Sigmoid colon (tissue), 7 donors: Measurements from ENCODE around the gene UBR2. TPM values are rescaled to one million over a fixed set of nuclear protein-coding genes. Genes with fewer than 3 reads are reported as not detected.
"Not testable (repeated sequence)": the region's sequence is repeated elsewhere in the genome, so short reads cannot be mapped to it uniquely, and the experiment has no call there.

Experiments used
- DNase-seq: peaks from one replicate; pipeline ENCODE4 v3.0.0-alpha.2; 2019
- H3K27ac ChIP-seq, 4 donors: fragments of 200-600 bp; sonication (generic); one replicate each; pipeline ENCODE4 v1.5.1; 2016 to 2019; ENCODE audit warnings: mild to moderate bottlenecking in 1 of 4
- H3K27me3 ChIP-seq, 3 donors: fragments of 200-600 bp; sonication (generic); one replicate each; pipeline ENCODE4 v1.5.1; 2019; ENCODE audit warnings: mild to moderate bottlenecking in 1 of 3
- H3K36me3 ChIP-seq, 4 donors: fragments of 200-600 bp; sonication (generic); one replicate each; pipeline ENCODE4 v1.5.1; 2016 to 2019
- H3K4me1 ChIP-seq, 4 donors: fragments of 200-600 bp; sonication (generic); one replicate each; pipeline ENCODE4 v1.5.1; 2017 to 2019
- H3K4me3 ChIP-seq, 4 donors: fragments of 200-600 bp; sonication (generic); one replicate each; pipeline ENCODE4 v1.5.1; 2017 to 2019; ENCODE audit warnings: mild to moderate bottlenecking in 2 of 4, moderate library complexity in 1 of 4
- H3K9me3 ChIP-seq, 4 donors: fragments of 200-600 bp in 3 of 4; sonication (generic) in 3 of 4; one replicate each; pipeline versions ENCODE4 v1.5.1 to v1.6.1; 2013 to 2019
- EP300 ChIP-seq, 4 donors: sonication (generic); formaldehyde crosslinking; IDR thresholded peaks; one replicate each; pipeline ENCODE4 v1.6.1; 2017; ENCODE audit warnings: antibody characterized with exemption in 4 of 4
- POLR2A ChIP-seq, 2 donors: fragments of 450-650 bp; IDR thresholded peaks; one replicate each; pipeline ENCODE4 v1.6.1; 2016; ENCODE audit warnings: antibody characterized with exemption in 2 of 2, mild to moderate bottlenecking in 2 of 2, moderate library complexity in 2 of 2
- POLR2AphosphoS5 ChIP-seq, 4 donors: sonication (generic); formaldehyde crosslinking; IDR thresholded peaks; one replicate each; pipeline ENCODE4 v1.6.1; 2017; ENCODE audit warnings: antibody characterized with exemption in 4 of 4
- WGBS, 2 donors: extraction: QIAGEN DNeasy Blood & Tissue Kit; methylation state at CpG; one replicate each; pipeline ENCODE4 v1.1.7; 2013; 5-methylcytosine and 5-hydroxymethylcytosine counted together
- intact Hi-C: fragments of 100-400 bp; cut with DNase I; formaldehyde crosslinking; loops from one replicate; pipeline ENCODE4 v1.15.1; 2023
- polyA plus RNA-seq, 3 donors: library from polyadenylated mRNA; stranded (reverse); fragments of 200-250 nt; gene quantifications; one replicate each; pipeline ENCODE4 v1.2.3, GENCODE V29; 2013
- total RNA-seq, 4 donors: library from RNA; depleted of rRNA; stranded (reverse); fragments of >200 nt; gene quantifications; one replicate each; pipeline ENCODE4 v1.1.0, GENCODE V29; 2016
- TF ChIP-seq, protein P1 (sequence below), 4 experiments: fragments of 450-650 bp in 3 of 4; fragments of 200-600 bp in 1 of 4; IDR thresholded peaks; one replicate each; pipeline ENCODE4 v1.5.1; 2016 to 2019; ENCODE audit warnings: antibody characterized with exemption in 4 of 4, mild to moderate bottlenecking in 3 of 4, moderate library complexity in 2 of 4
- donor health status: healthy with polysubstance abuse.
- donor health status: Bipolar disorder and iron deficiency.
- donor health status: healthy.

The UBR2 gene
- total and polyA plus RNA-seq, 7 donors = 6.6 to 34.3 (median 30.4) TPM

GRCh38 chr6:42599558-42599957 is 35.7 kb downstream of the UBR2 start:
- Histone ChIP-seq H3K36me3 (peaks cover 0 to 24% (median 0%) of the 10 kb centered on the region in 4 donors), H3K27ac (no peak overlapping the region), H3K4me1 (no peaks in the 10 kb centered on the region), H3K27me3 (no peaks in the 10 kb centered on the region), H3K4me3 (no peak overlapping the region), H3K9me3 (no peaks in the 10 kb centered on the region)
- DNase-seq = no peak
- TF ChIP-seq EP300 (IDR thresholded peaks at IDR 0.05) (no peak), POLR2A (IDR thresholded peaks at IDR 0.05) (no peak), POLR2AphosphoS5 (IDR thresholded peaks at IDR 0.05) (no peak)
- TF ChIP-seq, protein P1, sequence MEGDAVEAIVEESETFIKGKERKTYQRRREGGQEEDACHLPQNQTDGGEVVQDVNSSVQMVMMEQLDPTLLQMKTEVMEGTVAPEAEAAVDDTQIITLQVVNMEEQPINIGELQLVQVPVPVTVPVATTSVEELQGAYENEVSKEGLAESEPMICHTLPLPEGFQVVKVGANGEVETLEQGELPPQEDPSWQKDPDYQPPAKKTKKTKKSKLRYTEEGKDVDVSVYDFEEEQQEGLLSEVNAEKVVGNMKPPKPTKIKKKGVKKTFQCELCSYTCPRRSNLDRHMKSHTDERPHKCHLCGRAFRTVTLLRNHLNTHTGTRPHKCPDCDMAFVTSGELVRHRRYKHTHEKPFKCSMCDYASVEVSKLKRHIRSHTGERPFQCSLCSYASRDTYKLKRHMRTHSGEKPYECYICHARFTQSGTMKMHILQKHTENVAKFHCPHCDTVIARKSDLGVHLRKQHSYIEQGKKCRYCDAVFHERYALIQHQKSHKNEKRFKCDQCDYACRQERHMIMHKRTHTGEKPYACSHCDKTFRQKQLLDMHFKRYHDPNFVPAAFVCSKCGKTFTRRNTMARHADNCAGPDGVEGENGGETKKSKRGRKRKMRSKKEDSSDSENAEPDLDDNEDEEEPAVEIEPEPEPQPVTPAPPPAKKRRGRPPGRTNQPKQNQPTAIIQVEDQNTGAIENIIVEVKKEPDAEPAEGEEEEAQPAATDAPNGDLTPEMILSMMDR (IDR thresholded peaks at IDR 0.05) = no peak
- intact Hi-C loops = no loop called here
- 93 to 94% methylated on average over 3 of the region's 3 CpGs for WGBS, 2 donors

GRCh38 chr6:42604150-42604549 is 40.3 kb downstream of the UBR2 start:
- H3K9me3 ChIP-seq = no peaks in the 10 kb centered on the region
- no peaks in the 10 kb centered on the region for H3K4me1 ChIP-seq
- no peak for DNase-seq
- no peaks in the 10 kb centered on the region for H3K27me3 ChIP-seq
- H3K4me3 ChIP-seq = no peak overlapping the region
- H3K36me3 ChIP-seq = peaks cover 0 to 49% (median 3%) of the 10 kb centered on the region in 4 donors
- no peak overlapping the region for H3K27ac ChIP-seq
- intact Hi-C loops = no loop called here
- TF ChIP-seq POLR2AphosphoS5 (IDR thresholded peaks at IDR 0.05) (no peak), EP300 (IDR thresholded peaks at IDR 0.05) (no peak), POLR2A (IDR thresholded peaks at IDR 0.05) (no peak)
- TF ChIP-seq, protein P1 (IDR thresholded peaks at IDR 0.05) = no peak

DNA sequence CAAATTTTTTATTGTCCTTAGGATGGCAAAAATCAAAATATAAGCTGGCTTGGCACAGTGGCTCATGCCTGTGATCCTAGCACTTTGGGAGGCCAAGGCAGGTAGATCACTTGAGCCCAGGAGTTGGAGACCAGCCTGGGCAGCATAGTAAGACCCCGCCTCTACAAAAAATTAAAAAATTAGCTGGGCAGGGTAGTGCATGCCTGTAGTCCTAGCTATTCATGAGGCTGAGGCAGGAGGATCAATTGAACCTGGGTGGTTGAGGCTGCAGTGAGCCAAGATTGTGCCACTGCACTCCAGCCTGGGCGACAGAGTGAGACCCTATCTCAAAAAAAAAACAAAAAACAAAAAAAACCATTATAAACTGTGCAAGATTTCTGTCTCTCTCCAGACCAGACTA is 40.9 kb downstream of the UBR2 start:
- DNase-seq, intact Hi-C loops, H3K27ac ChIP-seq, H3K4me1 ChIP-seq, H3K9me3 ChIP-seq, H3K4me3 ChIP-seq, H3K27me3 ChIP-seq: not testable (repeated sequence)
- peaks cover 0 to 55% (median 5%) of the 10 kb centered on the region in 4 donors for H3K36me3 ChIP-seq
- 98 to 99% methylated on average over 2 of the region's 2 CpGs for WGBS, 2 donors

GRCh38 chr6:42610416-42610815 is 46.6 kb downstream of the UBR2 start:
- no peaks in the 10 kb centered on the region for H3K4me1 ChIP-seq
- 89 to 94% methylated on average over 3 of the region's 3 CpGs for WGBS, 2 donors
- no peak overlapping the region for H3K27ac ChIP-seq
- no peak for DNase-seq
- peaks cover 0 to 78% (median 8%) of the 10 kb centered on the region in 4 donors for H3K36me3 ChIP-seq
- H3K9me3 ChIP-seq = no peaks in the 10 kb centered on the region
- H3K27me3 ChIP-seq = no peaks in the 10 kb centered on the region
- TF ChIP-seq EP300 (IDR thresholded peaks at IDR 0.05) = no peak
- TF ChIP-seq, protein P1 (IDR thresholded peaks at IDR 0.05) = no peak
- TF ChIP-seq POLR2AphosphoS5 (IDR thresholded peaks at IDR 0.05) = no peak
- TF ChIP-seq POLR2A (IDR thresholded peaks at IDR 0.05) = no peak
- intact Hi-C loops = no loop called here
- H3K4me3 ChIP-seq = no peak overlapping the region

DNA sequence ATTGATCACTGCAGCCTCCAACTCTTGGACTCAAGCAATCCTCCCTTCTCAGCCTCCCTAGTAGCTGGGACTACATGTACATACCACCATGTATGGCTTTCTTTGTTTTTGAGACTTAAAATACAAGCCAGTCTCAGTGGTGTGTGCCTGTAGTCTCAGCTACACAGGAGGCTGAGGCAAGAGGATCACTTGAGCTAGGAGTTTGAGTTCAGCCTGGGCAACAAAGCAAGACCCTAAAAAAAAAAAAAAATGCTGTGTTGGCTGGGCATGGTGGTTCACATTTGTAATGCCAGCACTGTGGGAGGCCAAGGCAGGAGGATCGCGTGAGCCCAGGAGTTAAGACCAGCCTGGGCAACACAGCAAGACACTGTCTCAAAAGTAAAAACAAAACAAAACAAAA is 51.7 kb downstream of the UBR2 start:
- TF ChIP-seq, protein P1 (IDR thresholded peaks at IDR 0.05) = no peak
- no peak for TF ChIP-seq POLR2AphosphoS5 (IDR thresholded peaks at IDR 0.05)
- Histone ChIP-seq H3K4me1 (no peaks in the 10 kb centered on the region), H3K27ac (no peak overlapping the region), H3K4me3 (no peak overlapping the region), H3K36me3 (peaks cover 0 to 77% (median 18%) of the 10 kb centered on the region in 4 donors), H3K27me3 (no peaks in the 10 kb centered on the region), H3K9me3 (no peaks in the 10 kb centered on the region)
- 96 to 98% methylated on average over 2 of the region's 2 CpGs for WGBS, 2 donors
- intact Hi-C loops = no loop called here
- no peak for DNase-seq
